ENCODE results near the gene RNF214. TPM values are rescaled to one million over a fixed set of nuclear protein-coding genes. Genes with fewer than 3 reads are reported as not detected.

Gene RNF214
- total and polyA plus RNA-seq, 7 donors: 12.4 to 39.4 (median 31.0) TPM

GRCh38 chr11:117231842-117232091 lies 704 bp upstream of the RNF214 start, which contains the start of gene PCSK7:
Gene PCSK7 (minus strand): TSS chr11:117232073. CDS start chr11:117229844, 2,229 bp downstream.
- no peak for TF ChIP-seq CTCF (IDR thresholded peaks at IDR 0.05)
- peaks cover 0 to 56% of the 10 kb centered on the region in 2 donors for H3K36me3 ChIP-seq (ENCODE audit: insufficient read depth in 1 of 2, low read depth in 1 of 2)
- H3K9me3 ChIP-seq: no peaks in the 10 kb centered on the region
- H3K4me3 ChIP-seq: peak within 1 kb of the TSS; percentile 98
- DNase-seq (peak; percentile 83 to 91), ATAC-seq (no peak)
- peak within 1 kb of the TSS; percentile 99 for H3K27ac ChIP-seq
- 0 to 1% (median 0%) methylated on average over 9 to 13 of the region's 13 CpGs for WGBS, 3 donors
- H3K4me1 ChIP-seq: peaks cover 29% of the 10 kb centered on the region
- H3K27me3 ChIP-seq (ENCODE audit: insufficient read depth in 3 of 3, low read length in 2 of 3): no peaks in the 10 kb centered on the region
- intact Hi-C loops (cut with DNase I): loop anchor here in 1 of 2 donors (2.0 to 5.0 kb wide), 3 partner anchors 354 to 459 kb away; partner anchors contain the start of genes BUD13 and ZPR1

DNA sequence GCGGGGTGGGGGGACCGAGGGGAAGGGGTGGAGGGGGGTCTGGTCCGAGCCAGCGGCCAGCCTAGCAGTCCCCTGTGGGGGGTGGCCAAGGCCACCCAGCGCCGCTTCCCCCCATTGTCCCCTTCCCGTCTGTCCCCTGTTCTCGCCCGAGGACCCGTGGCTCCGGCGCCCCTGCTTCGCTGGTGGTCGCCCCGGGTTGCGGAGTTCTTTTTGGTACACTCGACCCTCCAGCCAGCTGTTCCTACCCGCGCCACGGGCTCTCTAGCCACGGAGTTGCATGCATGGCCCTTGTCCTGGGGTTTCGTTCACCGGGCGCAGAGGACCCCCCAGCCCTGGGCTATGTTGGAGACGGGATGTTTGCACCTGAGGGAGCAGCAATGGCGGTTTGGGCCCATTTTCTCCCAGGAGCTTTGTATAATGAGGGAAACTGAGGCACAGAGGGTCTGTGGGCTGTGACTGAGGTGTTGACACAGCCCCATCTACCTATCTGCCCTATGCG lies 489 bp downstream of the RNF214 start:
- Histone ChIP-seq H3K27me3 (ENCODE audit: insufficient read depth in 3 of 3, low read length in 2 of 3) (no peaks in the 10 kb centered on the region), H3K27ac (peak overlapping the region; percentile 99), H3K4me1 (peaks cover 29% of the 10 kb centered on the region), H3K36me3 (ENCODE audit: insufficient read depth in 1 of 2, low read depth in 1 of 2) (peaks cover 0 to 52% of the 10 kb centered on the region in 2 donors), H3K4me3 (peak overlapping the region; percentile 98), H3K9me3 (no peaks in the 10 kb centered on the region)
- no peak for TF ChIP-seq CTCF (IDR thresholded peaks at IDR 0.05)
- peak; percentile 38 to 69 for DNase-seq
- peak; percentile 21 to 48 (median 28) for ATAC-seq
- intact Hi-C loops (cut with DNase I): loop anchor here in 1 of 2 donors (2.0 to 5.0 kb wide), 3 partner anchors 356 to 461 kb away; partner anchors contain the start of genes BUD13 and ZPR1
- 1 to 3% (median 2%) methylated on average over 10 to 27 of the region's 27 CpGs for WGBS, 3 donors

GRCh38 chr11:117238221-117238620 lies 5.8 kb downstream of the RNF214 start:
- H3K36me3 ChIP-seq (ENCODE audit: insufficient read depth in 1 of 2, low read depth in 1 of 2): peaks cover 0 to 77% of the 10 kb centered on the region in 2 donors
- no peak for ATAC-seq

DNA sequence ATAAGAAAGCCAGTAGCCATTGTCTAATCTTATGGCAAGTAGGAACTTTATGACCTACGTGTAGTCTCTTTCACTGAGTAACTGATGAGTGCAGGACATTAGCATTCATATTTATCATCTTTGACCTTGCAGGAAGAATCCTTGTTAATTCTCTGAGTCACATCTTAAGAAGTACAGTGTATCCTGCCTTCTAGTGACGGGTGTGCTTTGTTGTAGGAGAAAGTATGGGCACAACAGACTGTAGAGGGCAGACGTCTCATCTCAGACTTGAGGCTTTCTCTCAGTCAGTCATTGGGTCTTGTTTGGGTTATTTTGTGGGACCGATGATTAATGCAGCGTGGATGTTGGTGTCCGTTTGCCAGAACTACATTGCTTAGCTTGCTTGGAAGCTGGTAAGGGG lies 6.8 kb downstream of the RNF214 start:
- Histone ChIP-seq H3K27me3 (ENCODE audit: insufficient read depth in 3 of 3, low read length in 2 of 3) (no peaks in the 10 kb centered on the region), H3K4me3 (no peak overlapping the region), H3K4me1 (peaks cover 7% of the 10 kb centered on the region), H3K36me3 (ENCODE audit: insufficient read depth in 1 of 2, low read depth in 1 of 2) (peaks cover 2 to 87% of the 10 kb centered on the region in 2 donors), H3K9me3 (no peaks in the 10 kb centered on the region), H3K27ac (no peak overlapping the region)
- DNase-seq (no peak), ATAC-seq (no peak)
- intact Hi-C loops (cut with DNase I): no loop called here
- 85 to 91% (median 87%) methylated on average over 6 of the region's 6 CpGs for WGBS, 3 donors
- TF ChIP-seq CTCF (IDR thresholded peaks at IDR 0.05): no peak

More at GRCh38 chr11:117238221-117238620, 5.8 kb downstream of the RNF214 start:
- Histone ChIP-seq H3K27me3 (ENCODE audit: insufficient read depth in 3 of 3, low read length in 2 of 3) (no peaks in the 10 kb centered on the region), H3K4me3 (no peak overlapping the region), H3K9me3 (no peaks in the 10 kb centered on the region), H3K4me1 (peaks cover 12% of the 10 kb centered on the region), H3K27ac (no peak overlapping the region)
- intact Hi-C loops (cut with DNase I): no loop called here
- DNase-seq: no peak
- 88 to 94% (median 92%) methylated on average over 5 of the region's 5 CpGs for WGBS, 3 donors
- TF ChIP-seq CTCF (IDR thresholded peaks at IDR 0.05): no peak

DNA sequence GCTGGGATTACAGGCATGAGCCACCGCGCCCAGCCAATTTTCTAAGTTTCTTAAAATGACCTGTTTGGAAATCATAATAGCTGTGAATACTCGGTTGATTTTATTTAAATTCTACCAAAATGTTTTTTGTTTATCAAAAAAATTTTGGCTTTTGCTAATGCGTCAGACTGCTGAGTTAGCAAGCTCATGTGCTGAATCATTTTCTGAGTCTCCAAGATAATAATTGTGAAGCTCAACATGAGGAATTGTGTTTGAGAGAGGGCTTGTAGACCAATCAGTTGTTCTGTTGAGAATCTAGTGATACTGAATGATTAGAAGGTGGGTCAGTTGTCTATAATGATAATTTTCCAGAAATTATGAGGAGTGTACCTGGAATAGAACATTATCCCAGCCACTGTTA lies 15.9 kb downstream of the RNF214 start:
- intact Hi-C loops (cut with DNase I): no loop called here
- Histone ChIP-seq H3K4me3 (no peak overlapping the region), H3K27ac (no peak overlapping the region), H3K36me3 (ENCODE audit: insufficient read depth in 1 of 2, low read depth in 1 of 2) (peaks cover 2 to 86% of the 10 kb centered on the region in 2 donors), H3K9me3 (no peaks in the 10 kb centered on the region), H3K27me3 (ENCODE audit: insufficient read depth in 3 of 3, low read length in 2 of 3) (no peaks in the 10 kb centered on the region), H3K4me1 (no peaks in the 10 kb centered on the region)
- no peak for TF ChIP-seq CTCF (IDR thresholded peaks at IDR 0.05)
- DNase-seq: no peak
- WGBS, 3 donors: 94 to 98% (median 95%) methylated on average over 4 of the region's 4 CpGs
- ATAC-seq: no peak
